GM20000 (cell line): ENCODE data around the gene HTR3B.
"Not testable (repeated sequence)": the region's sequence is repeated elsewhere in the genome, so short reads cannot be mapped to it uniquely, and the experiment has no call there.

Source experiments
- DNase-seq: peaks from one replicate; pipeline ENCODE4 v3.0.0; 2012; ENCODE audit warnings: low spot score
- TF ChIP-seq, protein P1 (sequence below): IDR thresholded peaks from 2 replicates; pipeline ENCODE4 v1.5.1; 2012; ENCODE audit warnings: mild to moderate bottlenecking, control low read depth; ENCODE audit errors: extremely low read depth, missing control alignments

Gene HTR3B

DNA sequence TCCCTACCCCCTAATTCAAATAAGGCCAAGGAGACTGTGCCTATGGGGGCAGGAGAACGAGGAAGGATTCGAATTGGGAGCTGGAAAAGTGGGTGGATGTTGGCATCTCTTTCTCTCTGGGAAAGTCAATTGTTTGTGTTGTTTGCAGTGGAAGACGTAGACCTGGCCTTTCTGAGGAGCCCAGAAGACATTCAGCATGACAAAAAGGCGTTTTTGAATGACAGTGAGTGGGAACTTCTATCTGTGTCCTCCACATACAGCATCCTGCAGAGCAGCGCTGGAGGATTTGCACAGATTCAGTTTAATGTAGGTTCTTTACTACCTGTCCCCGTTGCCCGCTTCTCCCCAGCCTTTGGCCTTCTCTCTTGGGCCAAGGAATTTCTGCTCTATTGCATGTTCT lies 28.2 kb downstream of the HTR3B start:
- TF ChIP-seq, protein P1, sequence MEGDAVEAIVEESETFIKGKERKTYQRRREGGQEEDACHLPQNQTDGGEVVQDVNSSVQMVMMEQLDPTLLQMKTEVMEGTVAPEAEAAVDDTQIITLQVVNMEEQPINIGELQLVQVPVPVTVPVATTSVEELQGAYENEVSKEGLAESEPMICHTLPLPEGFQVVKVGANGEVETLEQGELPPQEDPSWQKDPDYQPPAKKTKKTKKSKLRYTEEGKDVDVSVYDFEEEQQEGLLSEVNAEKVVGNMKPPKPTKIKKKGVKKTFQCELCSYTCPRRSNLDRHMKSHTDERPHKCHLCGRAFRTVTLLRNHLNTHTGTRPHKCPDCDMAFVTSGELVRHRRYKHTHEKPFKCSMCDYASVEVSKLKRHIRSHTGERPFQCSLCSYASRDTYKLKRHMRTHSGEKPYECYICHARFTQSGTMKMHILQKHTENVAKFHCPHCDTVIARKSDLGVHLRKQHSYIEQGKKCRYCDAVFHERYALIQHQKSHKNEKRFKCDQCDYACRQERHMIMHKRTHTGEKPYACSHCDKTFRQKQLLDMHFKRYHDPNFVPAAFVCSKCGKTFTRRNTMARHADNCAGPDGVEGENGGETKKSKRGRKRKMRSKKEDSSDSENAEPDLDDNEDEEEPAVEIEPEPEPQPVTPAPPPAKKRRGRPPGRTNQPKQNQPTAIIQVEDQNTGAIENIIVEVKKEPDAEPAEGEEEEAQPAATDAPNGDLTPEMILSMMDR, result no peak
- DNase-seq, result no peak

DNA sequence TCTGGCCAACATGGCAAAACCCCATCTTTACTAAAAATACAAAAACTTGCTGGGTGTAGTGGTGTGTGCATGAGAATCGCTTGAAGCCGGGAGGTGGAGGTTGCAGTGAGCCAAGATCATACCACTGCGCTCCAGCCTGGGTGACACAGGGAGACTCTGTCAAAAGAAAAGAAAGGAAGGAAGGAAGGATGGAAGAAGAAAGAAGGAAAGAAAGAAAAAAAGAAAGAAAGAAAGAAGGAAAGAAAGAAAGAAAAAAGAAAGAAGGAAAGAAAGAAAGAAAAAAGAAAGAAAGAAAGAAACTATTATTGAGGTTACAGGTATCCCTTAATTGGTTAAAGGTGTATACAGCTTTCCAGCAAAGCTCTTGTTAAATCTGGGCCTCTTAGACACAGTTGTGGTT lies 29.6 kb downstream of the HTR3B start:
- not testable (repeated sequence) for DNase-seq

GRCh38 chr11:113934761-113935160 lies 30.2 kb downstream of the HTR3B start:
- TF ChIP-seq, protein P1, result no peak

DNA sequence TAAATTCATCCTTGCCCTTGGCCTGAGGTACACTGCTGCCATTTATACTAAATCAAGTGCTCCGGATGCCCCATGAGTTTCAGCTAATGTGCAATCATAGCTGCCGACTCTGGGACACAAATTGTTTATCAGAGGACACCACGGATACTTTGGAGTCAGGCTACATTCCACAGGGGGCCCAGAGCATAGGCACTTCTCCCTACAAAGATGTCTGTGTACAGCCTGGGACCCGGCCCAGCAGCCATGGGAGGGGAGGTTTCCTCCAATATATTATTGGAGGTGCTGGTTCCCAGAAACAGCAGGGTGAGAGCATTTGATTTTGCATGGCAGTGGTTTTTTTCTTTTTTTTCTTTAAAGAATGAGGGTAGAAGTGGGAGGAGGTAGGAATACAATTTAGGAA lies 31.3 kb downstream of the HTR3B start:
- TF ChIP-seq, protein P1, result no peak
- DNase-seq, result no peak

More at GRCh38 chr11:113934761-113935160, 30.2 kb downstream of the HTR3B start:
- DNase-seq, result no peak

GRCh38 chr11:113937918-113938317 lies 33.3 kb downstream of the HTR3B start:
- no peak for DNase-seq
- TF ChIP-seq, protein P1, result no peak

DNA sequence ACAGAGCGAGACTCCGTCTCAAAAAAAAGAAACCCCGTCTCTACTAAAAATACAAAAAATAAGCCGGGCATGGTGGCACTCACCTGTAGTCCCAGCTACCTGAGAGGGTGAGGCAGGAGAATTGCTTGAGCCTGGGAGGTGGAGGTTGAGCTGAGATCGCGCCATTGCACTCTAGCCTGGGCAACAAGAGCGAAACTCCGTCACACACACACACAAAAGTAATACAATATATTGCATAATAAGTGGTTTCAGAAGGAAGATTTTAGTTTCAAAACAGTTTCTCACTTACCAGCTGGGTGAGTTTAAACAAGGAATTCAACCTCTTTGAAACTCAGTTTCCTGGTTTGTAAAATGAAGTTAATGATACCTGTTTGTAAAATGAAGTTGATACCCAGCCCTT lies 37.7 kb downstream of the HTR3B start:
- no peak for DNase-seq

GRCh38 chr11:113946162-113946561 lies 41.6 kb downstream of the HTR3B start:
- DNase-seq, result not testable (repeated sequence)

More for the DNA sequence above, 37.7 kb downstream of the HTR3B start:
- TF ChIP-seq, protein P1, result no peak

GRCh38 chr11:113947994-113948393 lies 43.4 kb downstream of the HTR3B start:
- TF ChIP-seq, protein P1, result no peak
- no peak for DNase-seq

DNA sequence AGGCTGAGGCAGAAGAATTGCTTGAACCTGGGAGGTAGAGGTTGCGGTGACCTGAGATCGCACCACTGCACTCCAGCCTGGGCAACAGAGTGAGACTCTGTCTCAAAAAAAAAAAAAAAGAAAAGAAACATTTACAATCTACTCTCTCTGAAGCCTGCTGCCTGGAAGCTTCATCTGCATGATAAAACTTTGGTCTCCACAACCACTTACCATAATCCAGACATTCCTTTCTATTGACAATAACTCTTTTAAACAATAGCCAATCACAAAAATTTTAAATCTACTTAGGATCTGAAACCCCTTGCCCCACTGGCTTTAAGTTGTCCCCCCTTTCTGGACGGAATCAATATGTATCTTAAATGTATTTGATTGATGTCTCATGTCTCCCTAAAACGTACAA lies 45.3 kb downstream of the HTR3B start:
- DNase-seq, result no peak
- TF ChIP-seq, protein P1, result no peak
